Gastroesophageal sphincter (tissue), 3 donors: ENCODE measurements around the gene DCAF7.

Experiments
- POLR2A ChIP-seq, 2 donors: fragments of 450-650 bp; IDR thresholded peaks; one replicate each; pipeline ENCODE4 v1.6.1; 2017; ENCODE audit warnings: antibody characterized with exemption in 2 of 2, mild to moderate bottlenecking in 2 of 2, moderate library complexity in 1 of 2
- POLR2AphosphoS5 ChIP-seq: sonication (generic); formaldehyde crosslinking; IDR thresholded peaks from one replicate; pipeline ENCODE4 v1.6.1; 2017; ENCODE audit warnings: antibody characterized with exemption
- TF ChIP-seq, protein P1 (sequence below), 4 experiments: fragments of 200-600 bp in 2 of 4; fragments of 450-650 bp in 2 of 4; sonication (generic) in 1 of 4; IDR thresholded peaks; one replicate each; pipeline ENCODE4 v1.5.1; 2017 to 2019; ENCODE audit warnings: antibody characterized with exemption in 4 of 4, mild to moderate bottlenecking in 2 of 4, moderate library complexity in 2 of 4

DNA sequence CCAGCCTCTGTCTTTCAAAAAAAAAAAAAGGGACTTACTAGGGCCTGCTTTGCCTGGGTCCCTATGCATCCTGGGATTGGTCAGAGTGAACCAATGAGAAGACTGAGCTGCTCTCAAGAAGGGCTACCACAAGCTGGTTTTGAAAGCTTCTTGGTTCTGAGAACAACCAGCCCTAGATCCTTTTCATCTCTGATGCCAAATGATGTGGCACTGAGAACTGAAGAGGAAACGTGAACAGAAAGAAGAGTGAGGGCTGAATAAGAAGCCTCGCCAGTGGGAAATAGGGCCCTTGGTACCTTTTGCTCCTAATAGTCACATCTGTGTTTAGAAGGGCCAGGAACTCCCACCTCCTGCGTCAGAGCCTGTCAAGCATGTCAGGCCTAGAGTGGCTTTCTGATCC lies 61.1 kb downstream of the DCAF7 start:
- TF ChIP-seq, protein P1, sequence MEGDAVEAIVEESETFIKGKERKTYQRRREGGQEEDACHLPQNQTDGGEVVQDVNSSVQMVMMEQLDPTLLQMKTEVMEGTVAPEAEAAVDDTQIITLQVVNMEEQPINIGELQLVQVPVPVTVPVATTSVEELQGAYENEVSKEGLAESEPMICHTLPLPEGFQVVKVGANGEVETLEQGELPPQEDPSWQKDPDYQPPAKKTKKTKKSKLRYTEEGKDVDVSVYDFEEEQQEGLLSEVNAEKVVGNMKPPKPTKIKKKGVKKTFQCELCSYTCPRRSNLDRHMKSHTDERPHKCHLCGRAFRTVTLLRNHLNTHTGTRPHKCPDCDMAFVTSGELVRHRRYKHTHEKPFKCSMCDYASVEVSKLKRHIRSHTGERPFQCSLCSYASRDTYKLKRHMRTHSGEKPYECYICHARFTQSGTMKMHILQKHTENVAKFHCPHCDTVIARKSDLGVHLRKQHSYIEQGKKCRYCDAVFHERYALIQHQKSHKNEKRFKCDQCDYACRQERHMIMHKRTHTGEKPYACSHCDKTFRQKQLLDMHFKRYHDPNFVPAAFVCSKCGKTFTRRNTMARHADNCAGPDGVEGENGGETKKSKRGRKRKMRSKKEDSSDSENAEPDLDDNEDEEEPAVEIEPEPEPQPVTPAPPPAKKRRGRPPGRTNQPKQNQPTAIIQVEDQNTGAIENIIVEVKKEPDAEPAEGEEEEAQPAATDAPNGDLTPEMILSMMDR (IDR thresholded peaks at IDR 0.05), result no peak
- TF ChIP-seq POLR2AphosphoS5 (no peak), POLR2A (IDR thresholded peaks at IDR 0.05) (no peak)
